ENCODE results near the gene PAXIP1. TPM values are rescaled to one million over a fixed set of nuclear protein-coding genes. Genes with fewer than 3 reads are reported as not detected.
A peak's percentile ranks its signal among the peaks of the same experiment; 100 is the strongest.

Gene PAXIP1
- total and polyA plus RNA-seq, 2 donors (not counting 3 experiments of a cell fraction or from before 2014, with no cell fraction given), result 10.0 to 15.8 TPM

GRCh38 chr7:155000795-155001194 is 2.1 kb downstream of the PAXIP1 start:
- Histone ChIP-seq H3K4me1 (ENCODE audit: control insufficient read depth, extremely low read depth, insufficient read depth, low read length) (peaks cover 11% of the 10 kb centered on the region), H4K20me1 (replicated peaks; ENCODE audit: control insufficient read depth, extremely low read depth, insufficient read depth, low read length) (no peaks in the 10 kb centered on the region), H3K9ac (replicated peaks; ENCODE audit: extremely low read depth, insufficient read depth, low read length) (no peak overlapping the region), H2AFZ (ENCODE audit: low read depth, low read length) (no peak overlapping the region), H3K27ac (ENCODE audit: insufficient read depth, low read depth, low read length) (no peak overlapping the region), H3K4me3 (replicated peaks in 1 of 3; ENCODE audit: insufficient read depth in 1 of 3, low read depth in 1 of 3, low read length in 3 of 3) (no peak overlapping the region), H3K4me2 (ENCODE audit: insufficient read depth, low read length) (no peak overlapping the region), H3K9me3 (replicated peaks; ENCODE audit: control insufficient read depth, insufficient read depth, low read length) (no peaks in the 10 kb centered on the region), H3K79me2 (ENCODE audit: control insufficient read depth, insufficient read depth, low read length) (peaks cover 35% of the 10 kb centered on the region), H3K9me1 (replicated peaks; ENCODE audit: control insufficient read depth, extremely low read depth, insufficient read depth, low read length) (no peaks in the 10 kb centered on the region), H3K27me3 (ENCODE audit: control insufficient read depth in 2 of 2, insufficient read depth in 2 of 2, low read length in 2 of 2) (no peaks in the 10 kb centered on the region), H3K36me3 (ENCODE audit: control insufficient read depth in 2 of 2, extremely low read depth in 1 of 2, insufficient read depth in 2 of 2, low read length in 2 of 2) (peaks cover 0 to 4% of the 10 kb centered on the region in 2 experiments)
- DNase-seq (ENCODE audit: low read depth, low spot score) (no peak), FAIRE-seq (peak; percentile 40)
- intact Hi-C loops (cut with micrococcal nuclease) (loop anchor here (5.0 kb wide), 3 partner anchors 53 to 457 kb away; partner anchors contain the start of gene EN2), dilution Hi-C loops (cut with MboI; ENCODE audit: extremely low pct_ligation_motif_present, low sequenced_read_pairs) (no loop called here)
- ChIA-PET POLR2A (no interaction called here), CTCF (interaction anchor here (0.7 kb wide), 1 partner anchor 50 kb away, joined by 3 read pairs; no protein-coding TSS in a partner anchor)
- no peak for TF ChIP-seq MAX (IDR thresholded peaks at IDR 0.05; ENCODE audit: insufficient read depth, insufficient read length)
- BruUV-seq (replicated peaks), result no TSS peak

- Histone ChIP-seq H3K9me1 (replicated peaks; ENCODE audit: control insufficient read depth, extremely low read depth, insufficient read depth, low read length) (no peaks in the 10 kb centered on the region), H3K27me3 (ENCODE audit: control insufficient read depth in 2 of 2, insufficient read depth in 2 of 2, low read length in 2 of 2) (no peaks in the 10 kb centered on the region), H3K9ac (replicated peaks; ENCODE audit: extremely low read depth, insufficient read depth, low read length) (no peak overlapping the region), H3K4me2 (ENCODE audit: insufficient read depth, low read length) (no peak overlapping the region), H3K36me3 (ENCODE audit: control insufficient read depth in 2 of 2, extremely low read depth in 1 of 2, insufficient read depth in 2 of 2, low read length in 2 of 2) (peaks cover 4 to 6% of the 10 kb centered on the region in 2 experiments), H3K27ac (ENCODE audit: insufficient read depth, low read depth, low read length) (no peak overlapping the region), H3K4me3 (replicated peaks in 1 of 3; ENCODE audit: insufficient read depth in 1 of 3, low read depth in 1 of 3, low read length in 3 of 3) (no peak overlapping the region), H3K79me2 (ENCODE audit: control insufficient read depth, insufficient read depth, low read length) (peaks cover 29% of the 10 kb centered on the region), H2AFZ (ENCODE audit: low read depth, low read length) (no peak overlapping the region), H4K20me1 (replicated peaks; ENCODE audit: control insufficient read depth, extremely low read depth, insufficient read depth, low read length) (no peaks in the 10 kb centered on the region), H3K9me3 (replicated peaks; ENCODE audit: control insufficient read depth, insufficient read depth, low read length) (no peaks in the 10 kb centered on the region), H3K4me1 (ENCODE audit: control insufficient read depth, extremely low read depth, insufficient read depth, low read length) (peaks cover 6% of the 10 kb centered on the region)
- ChIA-PET CTCF (interaction anchor here (0.8 to 1.0 kb wide), 3 partner anchors 45 to 335 kb away, joined by 3 read pairs; no protein-coding TSS in a partner anchor), POLR2A (no interaction called here)
- dilution Hi-C loops (cut with MboI; ENCODE audit: extremely low pct_ligation_motif_present, low sequenced_read_pairs), result no loop called here
- TF ChIP-seq FOS (IDR thresholded peaks at IDR 0.05; ENCODE audit: borderline replicate concordance, insufficient read depth, low read length), result no peak
- TF ChIP-seq MYC (IDR thresholded peaks at IDR 0.05; ENCODE audit: low read depth, low read length), result no peak
- TF ChIP-seq CTCF (IDR thresholded peaks at IDR 0.05; ENCODE audit: extremely low read depth in 1 of 2, insufficient read depth in 1 of 2, low read depth in 1 of 2, low read length in 2 of 2), result no peak
- TF ChIP-seq JUN (IDR thresholded peaks at IDR 0.05; ENCODE audit: borderline replicate concordance, insufficient read depth, insufficient read length, low read depth), result no peak
- TF ChIP-seq POLR2A (IDR thresholded peaks at IDR 0.05; ENCODE audit: low read depth, low read length), result no peak
- no peak for TF ChIP-seq GATA2 (IDR thresholded peaks at IDR 0.05; ENCODE audit: insufficient read depth, insufficient read length, low read depth, low read length)
- TF ChIP-seq EZH2 (IDR thresholded peaks at IDR 0.05; ENCODE audit: borderline replicate concordance, low read depth, low read length, severe bottlenecking), result no peak
- TF ChIP-seq POLR2AphosphoS5 (IDR thresholded peaks at IDR 0.05; ENCODE audit: insufficient read depth, low read depth, low read length), result no peak
- no peak for TF ChIP-seq MAX (IDR thresholded peaks at IDR 0.05; ENCODE audit: insufficient read depth, insufficient read length)
- no TSS peak for BruUV-seq (replicated peaks)
- FAIRE-seq, result no peak
- intact Hi-C loops (cut with micrococcal nuclease), result no loop called here
- no peak for DNase-seq (ENCODE audit: low read depth, low spot score)
These were observed 4.4 kb downstream of the PAXIP1 start for GRCh38 chr7:154998481-154998880.
